NT2/D1 (cell line): ENCODE data around the gene HDGFL2.

Source experiments
- SUZ12 ChIP-seq: IDR thresholded peaks from 2 replicates; pipeline ENCODE4 v1.6.1; 2011; ENCODE audit not compliant: insufficient read length, insufficient read depth; ENCODE audit errors: extremely low read depth
- YY1 ChIP-seq: IDR thresholded peaks from 2 replicates; pipeline ENCODE4 v1.6.1; 2011; ENCODE audit not compliant: insufficient read length, insufficient read depth
- ZNF274 ChIP-seq: IDR thresholded peaks from 2 replicates; pipeline ENCODE4 v1.6.1; 2011; ENCODE audit warnings: mild to moderate bottlenecking, low read depth, low read length

- no peak for TF ChIP-seq ZNF274
- no peak for TF ChIP-seq YY1
- TF ChIP-seq SUZ12, result no peak
Observed at GRCh38 chr19:4502282-4503131, 30.4 kb downstream of the HDGFL2 start.
